ENCODE data around the gene TTI1.
"Not testable (repeated sequence)": the region's sequence is repeated elsewhere in the genome, so short reads cannot be mapped to it uniquely, and the experiment has no call there.

Gene TTI1

DNA sequence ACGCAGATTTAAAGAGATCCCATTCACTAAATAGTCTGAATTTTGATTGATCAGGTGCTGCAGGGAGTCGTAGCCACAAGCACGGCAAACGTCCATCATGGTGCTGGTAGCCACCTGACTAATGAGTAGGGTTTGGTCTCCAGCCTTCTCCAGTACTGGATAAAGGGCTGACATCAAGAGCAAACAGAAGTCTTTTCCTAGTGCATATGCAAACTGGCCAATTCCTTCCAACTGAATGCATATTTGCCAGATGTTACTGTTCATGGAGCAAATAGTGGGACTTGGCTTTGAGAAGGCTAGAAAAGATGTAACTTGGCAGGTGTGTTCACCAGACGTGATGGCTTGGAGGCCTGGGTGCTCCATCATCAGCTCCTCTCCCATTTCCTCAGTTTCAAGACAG lies 21.6 kb downstream of the TTI1 start:
- DNase-seq (ENCODE audit: low read depth, low spot score), result no peak

DNA sequence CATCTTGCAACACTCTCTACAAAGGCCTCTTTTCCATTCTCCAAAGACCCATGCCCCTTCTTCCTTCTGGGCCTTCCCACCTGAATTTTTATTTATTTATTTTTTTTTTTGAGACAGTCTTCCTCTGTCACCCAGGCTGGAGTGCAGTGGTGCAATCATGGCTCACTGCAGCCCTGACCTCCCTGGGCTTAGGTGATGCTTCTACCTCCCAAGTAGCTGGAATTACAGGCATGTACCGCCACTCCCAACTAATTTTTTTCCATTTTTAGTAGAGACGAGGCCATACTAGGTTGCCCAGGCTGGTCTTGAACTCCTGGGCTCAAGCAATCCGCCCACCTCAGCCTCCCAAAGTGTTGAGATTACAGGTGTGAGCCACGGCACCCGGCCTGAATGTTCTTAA lies 23.8 kb downstream of the TTI1 start:
- not testable (repeated sequence) for DNase-seq (ENCODE audit: low read depth, low spot score)

DNA sequence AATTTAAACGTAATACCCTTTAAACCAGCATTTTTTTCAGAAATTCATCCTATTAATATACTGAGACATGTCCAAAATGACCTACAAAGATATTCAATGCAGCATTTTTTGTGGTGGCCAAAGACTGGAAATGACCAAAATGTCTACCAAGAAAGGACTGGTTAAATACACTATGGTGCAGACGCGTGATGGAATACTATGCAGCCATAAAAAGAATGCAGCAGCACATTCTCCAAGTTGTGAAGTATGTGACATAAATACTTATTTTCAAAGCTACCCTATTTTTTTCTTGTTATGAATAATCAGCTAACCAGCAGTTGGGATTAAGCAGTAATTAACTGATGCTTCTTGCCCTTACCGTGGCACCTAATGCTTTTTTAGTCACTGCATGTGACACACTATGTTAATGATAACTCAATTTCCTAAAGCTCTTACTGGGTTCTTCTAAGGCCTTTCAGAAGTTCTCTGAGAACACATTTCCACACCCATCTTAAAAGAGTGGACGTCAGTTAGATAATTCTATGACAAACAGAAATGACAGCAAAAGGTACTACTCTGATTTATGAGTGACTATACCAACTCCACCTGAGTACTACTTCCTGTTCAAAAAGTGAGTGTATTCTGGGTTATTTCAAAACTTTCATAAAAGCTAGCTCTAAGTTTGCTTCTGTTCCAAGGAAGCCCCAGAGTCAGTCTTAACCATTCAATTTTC lies 24.9 kb downstream of the TTI1 start:
- DNase-seq (ENCODE audit: low read depth, low spot score), result no peak

DNA sequence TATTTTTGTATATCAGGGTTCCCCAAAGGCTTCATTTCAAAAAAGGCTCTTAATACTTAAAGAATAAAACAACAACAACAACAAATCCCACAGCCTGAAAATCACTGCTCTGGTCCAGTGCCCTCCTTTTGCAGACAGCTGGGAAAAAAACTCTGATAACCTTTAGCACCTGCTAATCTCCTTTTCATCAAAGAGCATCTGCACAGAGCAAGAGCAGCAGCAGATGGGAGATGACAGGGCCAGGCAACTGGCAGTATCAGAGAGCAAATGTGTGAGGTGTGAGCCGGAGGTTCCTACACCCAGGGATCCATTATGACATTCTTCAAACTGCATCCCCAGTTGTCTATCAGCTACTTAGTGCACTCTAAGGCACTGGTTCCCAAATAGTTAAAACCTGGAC lies 25.7 kb downstream of the TTI1 start:
- no peak for DNase-seq (ENCODE audit: low read depth, low spot score)

DNA sequence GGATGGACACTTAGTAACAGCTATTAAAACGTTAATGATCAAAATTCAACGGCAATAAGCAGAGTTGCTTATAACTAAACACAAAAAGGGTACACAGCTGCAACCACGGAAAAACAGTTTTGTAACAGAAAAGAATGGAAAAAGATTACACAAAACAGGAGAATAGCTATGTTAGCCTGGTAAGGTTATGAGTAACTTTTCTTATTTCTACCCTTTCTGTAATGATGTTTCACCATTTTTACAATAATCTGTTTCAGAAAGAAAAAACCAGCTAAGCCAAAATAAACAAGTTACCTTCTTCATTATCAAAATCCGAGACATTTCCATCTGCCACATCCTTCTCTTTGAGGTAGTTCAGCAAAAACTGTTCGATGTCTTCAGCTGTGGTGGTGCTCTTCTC lies 27.4 kb downstream of the TTI1 start:
- no peak for DNase-seq (ENCODE audit: low read depth, low spot score)

DNA sequence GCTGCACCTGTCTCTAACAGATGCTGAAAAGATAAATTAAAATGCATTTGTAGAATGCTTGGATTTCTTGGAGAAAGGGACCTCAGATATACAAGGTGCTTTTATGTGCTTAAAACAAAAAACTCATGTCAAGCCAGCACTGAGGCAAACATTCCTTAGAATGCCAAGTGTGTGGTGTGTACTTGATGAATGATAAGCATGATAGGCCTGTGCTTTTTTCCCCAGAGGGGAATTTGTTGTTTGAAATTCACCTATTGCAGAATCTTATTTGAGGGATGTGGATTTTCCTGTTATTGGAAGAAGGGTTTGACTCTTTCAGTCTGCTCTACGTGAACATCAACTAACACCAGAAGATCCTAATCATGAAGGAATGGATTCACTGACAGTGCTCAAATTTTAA lies 28.8 kb downstream of the TTI1 start:
- no peak for DNase-seq (ENCODE audit: low read depth, low spot score)

DNA sequence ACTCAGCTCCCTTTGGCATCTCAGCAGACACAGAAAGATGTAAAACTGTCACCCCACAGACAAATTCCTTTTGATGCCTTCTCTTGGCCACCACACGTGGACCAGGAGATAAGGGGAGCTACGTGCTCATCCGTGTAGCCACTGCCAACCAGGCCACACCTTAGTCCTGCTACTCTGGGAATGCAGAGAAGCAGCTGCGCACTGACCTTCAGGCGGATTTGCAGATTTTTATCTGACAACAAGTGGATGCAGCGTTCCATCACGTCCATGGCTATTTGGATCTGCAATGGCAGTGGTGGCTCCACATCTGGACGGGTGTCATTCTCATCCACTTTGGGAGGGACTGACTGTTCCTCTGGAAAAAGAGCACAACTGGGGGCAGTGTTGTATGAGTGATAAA lies 30.8 kb downstream of the TTI1 start:
- no peak for DNase-seq (ENCODE audit: low read depth, low spot score)

DNA sequence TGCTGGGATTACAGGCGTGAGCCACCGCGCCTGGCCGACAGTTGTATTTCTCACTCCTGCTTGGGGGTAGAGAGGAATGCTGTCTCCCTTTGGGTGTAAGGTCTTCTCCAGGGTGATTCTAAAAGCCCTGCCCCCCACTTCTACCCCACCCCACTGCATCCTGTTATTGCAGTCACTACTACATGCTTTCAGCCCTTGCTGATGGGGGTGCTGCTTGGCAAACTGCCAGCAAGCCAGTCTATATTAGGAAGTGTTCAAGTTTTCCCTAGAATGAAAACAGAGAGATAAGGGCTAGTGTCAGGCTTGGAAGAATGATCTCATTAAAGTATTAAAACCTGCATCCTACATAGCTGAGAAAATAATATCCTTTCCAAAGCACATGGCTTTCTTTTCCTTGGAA lies 31.3 kb downstream of the TTI1 start:
- DNase-seq (ENCODE audit: low read depth, low spot score), result no peak

DNA sequence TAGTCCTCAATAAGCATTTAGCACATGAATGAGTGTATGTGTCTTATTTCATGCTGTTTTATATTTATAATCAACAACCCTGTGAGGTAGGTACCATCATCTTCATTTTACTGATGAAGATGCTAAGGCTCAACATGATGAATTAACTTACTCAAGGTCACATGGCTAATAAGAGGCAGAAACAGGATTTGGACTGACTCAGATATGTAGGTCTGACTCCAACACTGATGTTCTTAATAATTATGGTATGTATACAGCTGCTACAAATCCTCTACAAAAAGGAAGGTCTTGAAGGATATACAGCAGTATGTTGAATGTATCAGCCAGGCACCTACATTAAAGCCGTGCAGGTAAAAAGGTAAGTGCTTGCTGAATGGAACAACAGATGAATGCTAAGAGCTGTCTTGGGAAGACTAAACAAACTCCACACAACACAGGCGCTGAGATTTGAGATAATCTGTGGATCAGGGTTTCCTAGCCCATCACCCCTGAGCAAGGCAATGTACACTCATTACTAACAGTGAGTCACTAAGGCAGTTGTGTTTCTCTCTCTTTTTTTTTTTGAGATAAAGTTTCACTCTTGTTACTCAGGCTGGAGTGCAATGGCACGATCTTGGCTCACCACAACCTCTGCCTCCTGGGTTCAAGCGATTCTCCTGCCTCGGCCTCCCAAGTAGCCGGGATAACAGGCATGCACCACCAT lies 31.9 kb downstream of the TTI1 start:
- no peak for DNase-seq (ENCODE audit: low read depth, low spot score)

DNA sequence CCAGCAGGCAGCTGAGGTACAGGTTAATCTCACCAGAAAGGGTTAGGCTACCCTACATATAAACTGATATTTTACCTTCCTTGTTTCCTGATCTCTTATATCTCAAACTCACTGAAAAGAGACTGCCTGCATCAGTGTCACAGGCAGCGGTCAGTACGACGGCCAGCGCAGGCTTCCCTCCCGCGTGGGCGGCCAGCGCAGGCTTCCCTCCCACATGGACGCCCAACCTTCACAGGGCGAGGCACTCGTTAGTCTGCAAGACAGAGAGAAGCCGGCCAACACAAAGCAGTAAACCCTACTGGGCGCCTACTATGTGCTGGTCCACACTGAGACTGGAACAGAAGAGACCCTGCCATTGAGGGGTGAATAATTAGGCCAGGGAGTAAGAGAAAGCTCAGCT lies 33.0 kb downstream of the TTI1 start:
- DNase-seq (ENCODE audit: low read depth, low spot score), result no peak

DNA sequence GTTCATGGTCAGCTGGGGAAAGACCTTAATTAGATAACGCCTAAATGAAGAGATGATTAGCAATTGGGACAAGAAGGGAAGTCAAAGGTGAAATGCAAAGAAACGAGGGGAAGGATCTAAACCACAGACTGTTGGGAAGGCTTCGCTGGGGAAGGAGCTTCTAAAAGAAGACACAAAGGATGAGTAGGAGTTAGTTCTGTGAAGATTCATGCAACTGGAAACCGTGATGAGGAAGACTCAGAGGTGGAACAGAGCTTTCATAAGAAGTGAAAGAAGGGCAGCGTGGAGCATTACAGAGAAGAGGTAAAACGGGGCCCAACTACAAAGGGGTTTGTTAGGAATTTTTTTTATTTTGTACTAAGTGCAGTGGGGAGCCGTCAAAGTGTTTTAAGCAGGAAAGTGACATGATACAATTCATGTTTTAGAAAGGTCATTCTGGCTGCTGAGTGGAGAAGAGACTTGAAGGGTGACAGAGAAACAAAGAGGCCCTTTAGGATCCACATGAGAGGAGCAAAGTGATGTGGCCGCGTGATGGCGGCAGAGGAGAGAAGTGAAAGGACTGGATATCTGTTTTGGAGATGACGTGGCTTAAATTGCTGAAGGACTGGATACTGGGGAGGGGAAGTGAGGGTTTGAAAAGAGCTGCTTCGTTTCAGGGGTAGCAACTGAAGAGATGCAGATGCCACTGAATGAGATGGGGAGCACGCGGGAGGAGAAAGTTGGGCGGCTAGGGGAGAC lies 33.6 kb downstream of the TTI1 start:
- no peak for DNase-seq (ENCODE audit: low read depth, low spot score)

DNA sequence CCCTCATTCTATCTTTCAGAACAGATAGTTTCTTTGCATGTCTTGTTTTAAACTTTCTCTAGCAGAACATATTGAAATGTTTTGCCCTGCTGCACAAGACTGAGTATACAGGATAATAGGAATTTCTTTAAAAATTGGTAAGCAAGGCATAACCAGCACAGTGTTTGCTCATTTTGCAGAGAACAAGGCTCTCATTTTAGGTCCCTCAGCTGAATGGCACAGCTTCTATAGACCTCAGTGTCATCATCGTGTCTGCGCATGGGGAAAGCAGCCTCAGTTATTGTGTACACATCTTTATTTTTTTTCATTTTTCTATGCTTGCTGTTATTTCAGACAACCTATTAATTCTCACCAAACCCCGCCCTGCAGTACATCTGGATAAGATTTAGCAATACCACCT lies 35.7 kb downstream of the TTI1 start:
- DNase-seq (ENCODE audit: low read depth, low spot score), result no peak

DNA sequence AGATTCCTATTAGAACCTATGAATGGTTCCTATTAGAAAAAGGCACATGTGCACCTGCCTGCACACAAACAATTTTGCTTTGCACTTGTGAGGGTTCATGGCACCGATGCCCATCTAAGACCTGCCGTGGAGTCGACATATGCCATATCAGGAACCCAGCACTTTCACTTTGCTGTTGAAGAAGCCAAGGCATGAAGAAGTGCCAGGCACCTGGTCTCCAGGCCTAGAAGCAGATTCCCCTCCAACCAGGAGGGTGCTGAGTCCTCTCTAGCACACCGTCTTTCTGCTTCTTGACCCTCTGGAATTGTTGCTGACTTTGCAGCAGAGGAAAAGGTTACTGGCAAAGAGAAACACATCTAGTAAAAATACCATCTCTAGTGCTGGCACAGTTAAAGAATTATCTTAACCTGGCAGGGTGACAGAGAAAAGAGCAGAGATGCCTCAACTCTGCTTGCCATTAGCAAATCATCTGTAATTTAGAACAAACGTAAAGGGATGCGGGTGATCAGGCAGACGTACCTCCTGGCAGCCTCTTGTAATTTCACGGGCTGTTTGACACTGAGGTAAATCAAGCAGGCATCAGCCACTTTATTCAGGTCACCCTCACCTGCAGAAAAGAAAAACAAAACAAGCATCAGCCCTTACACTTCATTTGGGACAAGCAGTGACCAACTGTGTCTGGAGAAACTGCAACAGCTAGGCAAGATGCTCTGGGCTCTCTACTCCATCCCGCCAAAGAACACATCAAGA lies 37.2 kb downstream of the TTI1 start:
- no peak for DNase-seq (ENCODE audit: low read depth, low spot score)

DNA sequence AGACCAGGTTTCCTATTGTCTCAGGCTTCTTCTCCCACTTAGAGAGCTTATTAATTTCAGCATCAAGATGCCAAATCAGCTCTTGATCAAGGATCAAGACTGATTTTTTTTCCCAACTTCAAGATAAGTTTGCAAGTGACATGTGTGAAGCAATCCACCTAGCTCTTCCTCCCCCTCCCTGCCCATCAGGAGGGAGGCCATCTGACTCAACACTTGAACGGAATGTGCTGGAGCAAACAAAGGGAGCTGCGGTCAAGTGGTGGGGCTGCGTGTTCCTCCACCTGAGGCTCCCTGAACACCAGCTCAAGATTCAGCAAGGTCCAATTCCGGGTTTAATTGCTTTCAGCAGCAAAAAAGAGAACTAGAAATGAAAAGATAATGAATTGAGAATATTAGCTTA lies 38.7 kb downstream of the TTI1 start:
- no peak for DNase-seq (ENCODE audit: low read depth, low spot score)

DNA sequence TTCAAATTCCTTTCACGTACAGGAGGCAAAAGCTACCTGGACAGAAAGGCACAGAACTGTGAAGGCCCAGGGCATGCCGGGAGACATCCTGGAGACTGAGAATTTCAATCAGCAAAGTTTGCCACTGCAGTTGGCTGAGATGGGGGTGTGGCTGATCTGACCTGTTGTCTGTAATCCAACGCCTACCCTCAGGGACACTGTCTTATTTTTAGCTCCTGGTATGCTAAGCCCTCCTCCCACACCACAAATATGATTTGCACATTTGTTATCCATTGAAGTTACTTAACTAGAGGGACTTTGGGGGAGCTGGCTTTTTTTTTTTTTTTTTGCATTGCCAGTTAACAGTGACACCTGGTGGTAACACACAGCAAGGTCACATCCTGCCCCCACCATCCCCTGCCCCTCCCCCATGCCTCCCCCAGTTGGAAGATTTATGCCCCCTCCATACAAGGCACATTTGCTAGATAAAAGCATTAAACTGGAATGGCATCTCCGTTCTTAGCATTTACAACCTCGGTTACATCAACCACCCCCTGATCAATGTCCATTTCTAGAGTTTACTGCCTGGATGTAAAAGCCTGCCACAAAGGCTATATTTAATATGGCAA lies 40.4 kb downstream of the TTI1 start:
- no peak for DNase-seq (ENCODE audit: low read depth, low spot score)

DNA sequence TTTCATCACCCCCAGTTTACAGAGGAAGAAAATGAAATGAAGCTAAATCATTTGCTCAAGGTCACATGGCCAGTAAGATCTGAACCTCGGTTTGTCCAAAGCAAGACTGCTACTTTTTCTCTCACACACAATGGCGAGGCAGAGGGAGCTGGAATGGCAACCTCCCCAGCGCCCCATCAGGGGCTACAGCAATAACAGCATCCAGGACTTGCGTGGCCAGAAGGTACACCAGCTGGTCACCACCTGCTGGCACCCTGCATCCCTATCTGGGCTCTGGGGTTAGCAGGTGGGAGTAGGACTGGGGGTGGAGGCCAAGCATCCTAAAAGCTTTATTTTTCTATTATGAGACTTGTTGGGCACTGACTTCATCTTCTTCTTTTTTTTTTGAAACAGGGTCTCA lies 41.3 kb downstream of the TTI1 start:
- no peak for DNase-seq (ENCODE audit: low read depth, low spot score)

DNA sequence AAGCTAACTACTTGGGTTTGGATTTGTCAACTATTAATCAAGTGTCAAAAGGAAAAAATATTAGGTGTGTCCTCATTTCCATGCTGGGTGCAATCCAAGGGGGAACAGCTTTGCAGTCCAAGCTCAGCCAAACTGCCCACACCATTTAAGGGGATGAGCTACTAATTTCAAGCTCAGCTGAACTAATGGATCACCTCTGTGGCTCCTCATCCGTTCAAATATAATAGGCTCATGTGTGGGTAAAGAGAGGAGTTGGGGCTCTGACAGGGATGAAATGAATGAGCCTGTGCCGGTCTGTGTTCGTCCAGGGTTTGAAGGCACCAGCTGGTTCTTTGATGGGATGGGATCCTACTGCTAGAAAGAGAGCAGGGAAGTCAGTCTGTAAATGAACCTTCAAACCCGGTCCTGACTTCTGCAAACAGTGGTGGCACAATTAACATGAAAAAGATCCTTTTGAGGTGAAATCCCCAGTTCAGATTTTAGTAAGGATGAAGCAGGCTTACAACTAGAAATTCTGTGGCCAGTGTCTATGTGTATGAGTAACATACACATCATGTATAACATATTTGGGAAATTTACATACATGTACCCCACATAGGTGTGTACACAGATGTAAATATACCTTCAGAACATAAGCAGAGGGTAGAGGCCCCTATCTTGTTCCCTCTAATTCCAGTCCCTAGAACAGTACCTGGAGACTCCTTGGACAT lies 41.9 kb downstream of the TTI1 start:
- DNase-seq (ENCODE audit: low read depth, low spot score), result no peak

DNA sequence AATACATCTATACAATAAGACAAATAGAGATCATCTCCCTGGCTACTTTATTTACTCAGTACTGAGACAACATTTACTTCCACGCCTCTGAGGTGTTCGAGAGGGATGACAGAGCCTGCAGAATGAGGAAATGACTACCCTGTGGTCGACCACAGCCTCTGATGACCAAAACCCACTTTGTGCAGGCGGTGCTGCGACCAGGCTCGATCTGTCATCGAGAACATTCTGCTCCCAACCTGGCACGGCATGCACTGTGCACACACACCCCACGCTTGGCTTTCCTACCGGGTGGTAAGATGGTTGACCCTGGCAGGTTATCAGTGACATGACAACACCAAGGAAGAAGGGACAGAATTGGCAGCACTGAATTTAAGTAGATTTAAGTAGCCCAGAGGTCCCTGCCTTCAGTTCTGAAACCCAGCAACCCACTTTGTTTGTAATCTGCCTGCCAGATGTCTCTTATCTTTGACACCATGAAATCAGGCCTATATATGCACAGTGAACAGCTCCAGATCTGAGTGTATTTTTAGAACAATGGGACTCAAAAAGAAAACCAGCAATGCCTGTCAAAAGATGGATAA lies 42.6 kb downstream of the TTI1 start:
- DNase-seq (ENCODE audit: low read depth, low spot score), result no peak

DNA sequence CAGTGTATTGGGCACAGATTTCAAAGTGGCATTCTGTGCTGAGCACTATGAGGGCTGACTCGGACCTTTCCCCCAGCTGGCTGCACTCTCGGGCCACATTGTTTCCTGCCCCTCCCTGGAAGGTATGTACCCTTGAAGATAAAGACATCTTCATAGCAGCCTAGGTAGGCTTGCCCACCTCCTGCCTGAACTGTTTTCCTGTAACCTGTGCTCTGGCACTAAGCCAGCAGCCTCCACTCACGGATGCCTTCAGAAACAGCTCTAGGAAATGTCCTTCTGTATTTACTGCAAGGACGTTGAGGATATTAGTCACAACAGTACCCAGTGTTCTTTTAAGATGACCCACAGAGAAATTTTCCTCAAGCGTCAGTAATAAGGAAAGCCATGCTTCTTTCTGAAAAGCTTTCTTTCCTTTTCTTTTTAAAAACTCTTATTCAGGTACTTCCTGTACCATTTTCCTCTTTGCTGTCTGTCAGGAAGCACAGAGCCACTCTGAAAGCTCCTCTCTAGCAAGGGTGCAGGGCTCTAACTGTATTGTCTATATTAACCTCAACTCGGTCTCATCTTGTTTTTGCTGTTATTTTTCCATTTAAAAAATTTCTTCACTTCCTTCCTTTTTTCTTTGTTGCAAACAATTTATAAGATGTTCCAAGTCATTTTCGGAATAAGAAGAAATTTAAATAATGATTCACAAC lies 43.5 kb downstream of the TTI1 start:
- no peak for DNase-seq (ENCODE audit: low read depth, low spot score)

DNA sequence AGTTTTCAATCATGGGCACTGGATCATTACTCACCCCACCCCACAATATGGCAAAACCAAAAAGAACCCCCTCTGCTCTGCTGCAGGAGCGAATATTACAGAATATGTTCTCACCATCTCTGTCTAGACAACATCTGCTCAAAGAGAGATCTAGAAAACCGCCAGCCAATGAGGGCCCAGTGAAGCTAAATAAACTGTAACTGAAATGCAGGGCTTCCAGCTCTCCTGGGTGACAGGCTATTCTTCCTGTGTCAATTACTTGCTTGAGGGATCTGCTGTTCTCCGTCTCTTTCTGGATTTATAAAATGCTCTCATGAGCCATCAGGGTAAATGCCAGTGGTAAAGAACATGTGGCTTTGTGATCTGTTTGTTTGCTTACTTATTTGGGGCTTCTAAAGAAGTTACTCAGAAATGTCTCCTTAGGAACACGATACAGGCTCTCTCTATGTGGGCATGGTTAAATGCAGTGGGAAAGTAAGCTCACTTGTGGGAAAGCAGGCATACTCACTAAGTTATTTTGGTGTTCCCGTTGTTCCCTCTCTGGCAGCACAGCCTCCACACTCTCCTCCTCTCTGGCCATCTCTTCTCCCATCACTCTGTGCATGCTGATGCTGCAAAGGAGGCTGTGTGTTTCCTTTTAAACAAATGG lies 44.8 kb downstream of the TTI1 start:
- DNase-seq (ENCODE audit: low read depth, low spot score), result no peak
